ENCODE data around the gene MIS12. TPM values are rescaled to one million over a fixed set of nuclear protein-coding genes. Genes with fewer than 3 reads are reported as not detected.

Gene MIS12
- total and polyA plus RNA-seq, 2 of the 4 experiments (the other 2 are of a cell fraction) = 7.5 to 11.7 TPM

DNA sequence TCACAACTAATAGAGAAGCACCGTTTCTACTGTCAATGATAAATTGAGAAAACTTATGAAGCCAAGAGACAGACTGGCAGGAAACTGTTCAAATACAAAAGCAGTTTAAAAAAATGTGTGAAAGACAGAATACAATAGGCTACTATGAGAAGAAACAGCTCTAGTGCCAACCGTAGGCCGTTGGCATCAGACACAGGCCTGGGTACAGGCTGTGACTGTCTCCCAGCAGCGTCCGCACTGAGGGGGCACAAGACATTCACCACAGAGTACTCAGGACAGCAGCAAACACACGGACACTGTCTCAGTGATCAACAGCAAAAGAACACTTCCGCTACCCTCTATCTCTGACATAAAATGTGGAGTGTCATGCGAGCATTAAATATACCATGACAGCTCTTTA is 39.6 kb upstream of the MIS12 start:
- no peak for ATAC-seq (ENCODE audit: low read depth)
- Histone ChIP-seq H2BK120ac (ENCODE audit: low read depth, low read length) (no peak overlapping the region), H3K4me2 (ENCODE audit: low read depth, low read length) (no peak overlapping the region), H2BK15ac (ENCODE audit: low read depth, low read length) (no peak overlapping the region), H3K9me3 (ENCODE audit: control insufficient read depth, insufficient read depth, low read length) (no peaks in the 10 kb centered on the region), H3K4me3 (ENCODE audit: insufficient read depth, low read depth, low read length) (no peak overlapping the region), H3K36me3 (ENCODE audit: control insufficient read depth, insufficient read depth, low read length) (peaks cover 36% of the 10 kb centered on the region), H2BK20ac (ENCODE audit: low read depth, low read length) (no peak overlapping the region), H3K23ac (ENCODE audit: low read depth, low read length) (no peak overlapping the region), H3K14ac (replicated peaks; ENCODE audit: low read depth, low read length) (no peak overlapping the region), H4K8ac (ENCODE audit: low read depth in 2 of 2, low read length in 2 of 2) (no peak overlapping the region), H3K79me1 (ENCODE audit: low read depth in 1 of 2, low read length in 2 of 2) (peaks cover 9 to 12% of the 10 kb centered on the region in 2 experiments; a peak in 3 of 4 replicates), H4K91ac (ENCODE audit: insufficient read depth, low read depth, low read length) (no peak overlapping the region), H3K27me3 (ENCODE audit: control insufficient read depth, insufficient read depth, low read length) (no peaks in the 10 kb centered on the region), H4K20me1 (ENCODE audit: insufficient read depth, low read length) (no peaks in the 10 kb centered on the region), H3K9me1 (ENCODE audit: insufficient read depth, low read length) (no peaks in the 10 kb centered on the region), H3K4ac (ENCODE audit: low read depth, low read length) (no peak overlapping the region), H3K27ac (ENCODE audit: insufficient read depth, low read length) (no peak overlapping the region), H2BK5ac (ENCODE audit: low read depth, low read length, poor library complexity, severe bottlenecking) (no peak overlapping the region), H3K18ac (ENCODE audit: low read depth, low read length) (no peak overlapping the region), H3K4me1 (ENCODE audit: control insufficient read depth, insufficient read depth, low read length) (no peaks in the 10 kb centered on the region), H2AK9ac (replicated peaks; ENCODE audit: low read depth, low read length, poor library complexity) (no peak overlapping the region), H2AK5ac (ENCODE audit: low read depth, low read length) (no peak overlapping the region), H2AFZ (replicated peaks; ENCODE audit: low read length, poor library complexity) (no peak overlapping the region), H4K5ac (ENCODE audit: low read depth, low read length) (no peak overlapping the region), H3K9ac (ENCODE audit: low read depth, low read length) (no peak overlapping the region), H3K56ac (ENCODE audit: extremely low read depth, insufficient read depth, low read length) (no peak overlapping the region)
- ChIA-PET CTCF (no interaction called here), POLR2A (ENCODE audit: unreplicated experiment) (no interaction called here)
- no TSS peak for BruUV-seq (replicated peaks)
- intact Hi-C loops (cut with micrococcal nuclease) (no loop called here), in situ Hi-C loops (cut with MboI; ENCODE audit: low sequenced_read_pairs) (no loop called here), dilution Hi-C loops (cut with HindIII; ENCODE audit: low sequenced_read_pairs, unreplicated experiment) (no loop called here)
- no peak for DNase-seq
- WGBS, 2 experiments (ENCODE audit: extremely low coverage in 2 of 2, insufficient read length in 1 of 2) = 100% methylated on average over 4 of the region's 8 CpGs; no CpG with 5 or more reads in 1 of the 2 experiments
- TF ChIP-seq, protein P1, sequence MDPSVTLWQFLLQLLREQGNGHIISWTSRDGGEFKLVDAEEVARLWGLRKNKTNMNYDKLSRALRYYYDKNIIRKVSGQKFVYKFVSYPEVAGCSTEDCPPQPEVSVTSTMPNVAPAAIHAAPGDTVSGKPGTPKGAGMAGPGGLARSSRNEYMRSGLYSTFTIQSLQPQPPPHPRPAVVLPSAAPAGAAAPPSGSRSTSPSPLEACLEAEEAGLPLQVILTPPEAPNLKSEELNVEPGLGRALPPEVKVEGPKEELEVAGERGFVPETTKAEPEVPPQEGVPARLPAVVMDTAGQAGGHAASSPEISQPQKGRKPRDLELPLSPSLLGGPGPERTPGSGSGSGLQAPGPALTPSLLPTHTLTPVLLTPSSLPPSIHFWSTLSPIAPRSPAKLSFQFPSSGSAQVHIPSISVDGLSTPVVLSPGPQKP (IDR thresholded peaks at IDR 0.05; ENCODE audit: borderline replicate concordance, low read depth, low read length) = no peak
- TF ChIP-seq, protein P2, sequence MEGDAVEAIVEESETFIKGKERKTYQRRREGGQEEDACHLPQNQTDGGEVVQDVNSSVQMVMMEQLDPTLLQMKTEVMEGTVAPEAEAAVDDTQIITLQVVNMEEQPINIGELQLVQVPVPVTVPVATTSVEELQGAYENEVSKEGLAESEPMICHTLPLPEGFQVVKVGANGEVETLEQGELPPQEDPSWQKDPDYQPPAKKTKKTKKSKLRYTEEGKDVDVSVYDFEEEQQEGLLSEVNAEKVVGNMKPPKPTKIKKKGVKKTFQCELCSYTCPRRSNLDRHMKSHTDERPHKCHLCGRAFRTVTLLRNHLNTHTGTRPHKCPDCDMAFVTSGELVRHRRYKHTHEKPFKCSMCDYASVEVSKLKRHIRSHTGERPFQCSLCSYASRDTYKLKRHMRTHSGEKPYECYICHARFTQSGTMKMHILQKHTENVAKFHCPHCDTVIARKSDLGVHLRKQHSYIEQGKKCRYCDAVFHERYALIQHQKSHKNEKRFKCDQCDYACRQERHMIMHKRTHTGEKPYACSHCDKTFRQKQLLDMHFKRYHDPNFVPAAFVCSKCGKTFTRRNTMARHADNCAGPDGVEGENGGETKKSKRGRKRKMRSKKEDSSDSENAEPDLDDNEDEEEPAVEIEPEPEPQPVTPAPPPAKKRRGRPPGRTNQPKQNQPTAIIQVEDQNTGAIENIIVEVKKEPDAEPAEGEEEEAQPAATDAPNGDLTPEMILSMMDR (conservative IDR thresholded peaks at IDR 0.05; ENCODE audit: low read depth, low read length) = no peak
- TF ChIP-seq, protein P3, sequence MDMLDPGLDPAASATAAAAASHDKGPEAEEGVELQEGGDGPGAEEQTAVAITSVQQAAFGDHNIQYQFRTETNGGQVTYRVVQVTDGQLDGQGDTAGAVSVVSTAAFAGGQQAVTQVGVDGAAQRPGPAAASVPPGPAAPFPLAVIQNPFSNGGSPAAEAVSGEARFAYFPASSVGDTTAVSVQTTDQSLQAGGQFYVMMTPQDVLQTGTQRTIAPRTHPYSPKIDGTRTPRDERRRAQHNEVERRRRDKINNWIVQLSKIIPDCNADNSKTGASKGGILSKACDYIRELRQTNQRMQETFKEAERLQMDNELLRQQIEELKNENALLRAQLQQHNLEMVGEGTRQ (IDR thresholded peaks at IDR 0.05; ENCODE audit: low read depth, low read length) = no peak
- TF ChIP-seq SMC3 (IDR thresholded peaks at IDR 0.05; ENCODE audit: low read depth, low read length) = no peak
- no peak for TF ChIP-seq NFE2L2 (IDR thresholded peaks at IDR 0.05; ENCODE audit: low read depth, low read length)
- no peak for TF ChIP-seq RCOR1 (IDR thresholded peaks at IDR 0.05; ENCODE audit: insufficient replicate concordance, low read length)
- no peak for TF ChIP-seq BHLHE40 (IDR thresholded peaks at IDR 0.05; ENCODE audit: low read depth, low read length)
- TF ChIP-seq CHD1 (IDR thresholded peaks at IDR 0.05; ENCODE audit: low read depth, low read length) = no peak
- TF ChIP-seq POLR2A (IDR thresholded peaks at IDR 0.05; ENCODE audit: low read depth, low read length) = no peak
- TF ChIP-seq MXI1 (IDR thresholded peaks at IDR 0.05; ENCODE audit: borderline replicate concordance, low read depth, low read length) = no peak
- TF ChIP-seq FOS (IDR thresholded peaks at IDR 0.05; ENCODE audit: low read depth, low read length) = no peak
- no peak for TF ChIP-seq MAZ (IDR thresholded peaks at IDR 0.05; ENCODE audit: borderline replicate concordance, low read depth, low read length)
- no peak for TF ChIP-seq RFX5 (IDR thresholded peaks at IDR 0.05; ENCODE audit: low read depth, low read length)

Measured in IMR-90 (cell line).